GM21515 (cell line): ENCODE measurements around the gene MGST2.

Source experiments
- ATAC-seq: cut with Tn5 transposase; IDR thresholded peaks from one replicate; pipeline ENCODE4 v1.9.1; 2021; ENCODE audit not compliant: unreplicated experiment

MGST2 gene

GRCh38 chr4:139643042-139643895 is 22.4 kb upstream of the MGST2 start:
- ATAC-seq: no peak

GRCh38 chr4:139645458-139645857 is 20.2 kb upstream of the MGST2 start:
- ATAC-seq: no peak

- ATAC-seq: no peak
Observed at GRCh38 chr4:139647184-139647583, 18.4 kb upstream of the MGST2 start.

- ATAC-seq: no peak
Observed at GRCh38 chr4:139647952-139648351, 17.7 kb upstream of the MGST2 start.

GRCh38 chr4:139651282-139652194 is 14.1 kb upstream of the MGST2 start:
- ATAC-seq: peak; percentile 77

GRCh38 chr4:139654516-139654915 is 11.1 kb upstream of the MGST2 start:
- no peak for ATAC-seq

- ATAC-seq: peak; percentile 41
Observed at GRCh38 chr4:139655116-139655515, 10.5 kb upstream of the MGST2 start.

- ATAC-seq: peak; percentile 77
Observed at GRCh38 chr4:139656614-139657486, 8.8 kb upstream of the MGST2 start.

- ATAC-seq: no peak
Observed at GRCh38 chr4:139658185-139658584, 7.4 kb upstream of the MGST2 start.

GRCh38 chr4:139658586-139659382 is 6.8 kb upstream of the MGST2 start:
- ATAC-seq: no peak

GRCh38 chr4:139659735-139660424 is 5.7 kb upstream of the MGST2 start:
- no peak for ATAC-seq

- no peak for ATAC-seq
Observed at GRCh38 chr4:139660568-139661043, 5.0 kb upstream of the MGST2 start.

GRCh38 chr4:139663561-139664138 is 2.0 kb upstream of the MGST2 start:
- ATAC-seq: no peak

- no peak for ATAC-seq
Observed at GRCh38 chr4:139664442-139664841, 1.2 kb upstream of the MGST2 start.

GRCh38 chr4:139665079-139665689 is 435 bp upstream of the MGST2 start:
- no peak for ATAC-seq

GRCh38 chr4:139666735-139667281 is 1.2 kb downstream of the MGST2 start:
- ATAC-seq: no peak

- ATAC-seq: no peak
Observed at GRCh38 chr4:139668036-139668435, 2.4 kb downstream of the MGST2 start.

GRCh38 chr4:139668658-139669201 is 3.1 kb downstream of the MGST2 start:
- ATAC-seq: no peak
